HG03060 (cell line): ENCODE measurements around the gene EEIG2.

Experiments used
- ATAC-seq: cut with Tn5 transposase; IDR thresholded peaks from one replicate; pipeline ENCODE4 v1.9.1; 2021; ENCODE audit warnings: low read depth, moderate number of reproducible peaks; ENCODE audit not compliant: unreplicated experiment

The EEIG2 gene

DNA sequence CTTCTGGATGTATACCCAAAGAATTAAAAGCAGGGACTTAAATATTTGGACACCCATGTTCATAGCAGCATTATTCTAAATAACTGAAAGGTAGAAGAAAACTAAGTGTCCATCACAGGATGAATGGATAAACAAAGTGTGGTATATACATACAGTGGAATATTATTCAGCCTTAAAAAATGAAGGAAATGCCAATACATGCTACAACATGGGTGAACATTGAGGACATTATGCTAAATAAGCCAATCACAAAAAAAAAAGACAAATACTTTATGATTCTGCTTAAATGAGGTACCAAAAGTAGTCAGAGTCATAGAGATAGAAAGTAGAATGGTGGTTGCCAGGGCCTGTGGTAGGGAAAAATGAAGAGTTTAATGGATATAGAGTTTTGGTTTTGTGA, 14.1 kb downstream of the EEIG2 start:
- ATAC-seq: no peak

DNA sequence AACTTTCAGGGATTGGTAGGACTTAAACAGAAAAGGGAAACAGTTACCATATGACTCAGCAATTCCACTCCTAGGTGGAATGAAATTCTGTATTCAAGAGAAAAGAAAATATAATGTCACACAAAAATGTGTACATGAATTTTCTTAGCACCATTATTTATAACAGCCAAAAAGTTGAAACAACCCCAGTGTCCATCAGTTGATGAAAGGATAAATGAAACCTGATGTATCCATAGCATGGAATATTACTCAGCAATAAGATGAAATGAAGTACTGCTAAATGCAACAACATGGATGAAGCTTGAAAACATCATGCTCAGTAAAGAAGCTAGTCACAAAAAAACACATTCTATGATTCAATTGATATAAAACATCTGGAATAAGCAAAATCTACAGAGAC, 15.5 kb downstream of the EEIG2 start:
- no peak for ATAC-seq

DNA sequence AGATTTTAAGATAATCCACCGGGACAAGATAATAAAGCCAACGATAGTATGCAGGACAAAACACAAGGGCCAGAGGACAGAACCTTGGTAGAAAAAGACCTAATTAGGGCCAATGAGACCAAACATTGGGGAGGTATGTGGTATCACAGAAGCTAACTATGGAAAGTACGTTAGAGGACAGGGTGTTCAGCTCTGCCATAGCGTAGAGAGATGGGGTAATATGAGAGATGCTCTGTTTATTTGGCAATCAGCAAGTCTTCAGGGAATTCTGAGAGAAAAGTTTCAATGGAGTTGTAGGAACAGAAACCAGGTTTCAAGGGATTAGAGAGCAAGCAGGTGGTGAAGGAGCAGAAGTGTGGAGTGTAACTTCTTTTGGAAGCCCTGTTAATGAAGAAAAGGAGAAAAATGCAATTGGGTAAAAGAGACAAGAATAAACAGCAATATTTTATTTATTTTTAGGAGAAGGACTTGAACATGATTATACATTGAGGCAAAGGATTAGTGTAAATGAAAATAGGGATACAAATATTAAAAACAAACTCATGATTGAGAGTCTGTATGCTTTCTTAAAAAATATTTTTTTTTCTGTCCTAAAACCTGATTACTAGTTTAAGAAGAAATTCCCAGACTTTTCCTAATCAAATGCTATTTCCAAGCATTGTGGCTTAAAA, 24.0 kb downstream of the EEIG2 start:
- no peak for ATAC-seq

DNA sequence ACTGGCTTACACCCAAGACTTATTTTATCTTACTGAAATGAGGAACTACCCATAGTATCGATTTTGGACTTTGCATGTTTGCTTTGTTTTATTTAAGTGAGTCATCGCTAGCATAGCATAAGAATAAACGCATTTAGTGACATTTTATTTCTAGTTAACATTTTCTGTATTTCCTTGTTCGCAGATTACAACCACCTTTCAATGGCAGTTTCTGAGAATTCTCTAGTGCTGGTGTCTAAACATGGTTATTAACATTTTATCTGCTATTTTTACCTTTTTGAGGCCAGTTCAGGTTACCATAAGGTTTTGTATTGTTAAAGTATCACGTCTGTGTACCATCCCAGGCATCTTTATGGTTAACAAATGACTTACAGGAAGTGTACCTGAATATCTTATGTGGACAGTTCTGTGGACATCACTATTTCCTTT, 24.5 kb downstream of the EEIG2 start:
- no peak for ATAC-seq

DNA sequence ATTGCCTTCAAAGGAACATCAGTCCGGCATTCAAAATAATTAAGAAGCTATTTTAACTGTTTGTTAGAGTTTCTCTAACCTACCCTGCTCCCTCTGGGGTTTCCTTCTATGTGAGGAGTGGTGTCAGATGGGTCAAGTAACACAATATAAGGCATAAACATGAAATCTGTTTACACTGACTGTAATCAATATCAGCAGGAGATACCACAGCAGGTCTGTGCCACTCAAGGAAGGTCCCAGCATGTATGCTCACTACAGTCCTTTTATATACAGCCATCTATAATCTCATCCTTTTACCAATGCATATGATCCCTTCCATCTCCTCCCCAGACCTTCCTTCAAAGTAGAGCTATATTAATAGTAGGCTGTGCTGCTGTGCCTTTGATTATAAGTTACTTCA, 25.4 kb downstream of the EEIG2 start:
- ATAC-seq: no peak

DNA sequence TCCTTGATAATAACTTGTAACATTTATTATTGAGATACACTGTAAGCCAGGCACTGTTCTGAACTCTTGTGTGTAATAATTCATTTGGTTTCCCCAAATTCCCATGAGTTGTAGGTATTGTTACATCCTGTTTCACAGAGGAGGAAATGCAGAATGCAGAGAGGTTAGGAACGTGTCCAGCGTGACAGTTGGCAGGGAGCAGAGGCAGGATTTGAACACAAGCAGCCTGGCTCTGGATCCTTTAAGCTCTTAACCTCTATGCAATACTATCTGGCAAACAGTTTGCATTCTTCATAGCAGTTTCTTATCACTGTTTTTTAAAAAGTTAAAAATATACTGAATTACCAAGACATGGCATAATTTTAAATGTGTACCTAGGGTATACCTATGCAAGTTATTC, 30.5 kb downstream of the EEIG2 start:
- ATAC-seq: no peak

DNA sequence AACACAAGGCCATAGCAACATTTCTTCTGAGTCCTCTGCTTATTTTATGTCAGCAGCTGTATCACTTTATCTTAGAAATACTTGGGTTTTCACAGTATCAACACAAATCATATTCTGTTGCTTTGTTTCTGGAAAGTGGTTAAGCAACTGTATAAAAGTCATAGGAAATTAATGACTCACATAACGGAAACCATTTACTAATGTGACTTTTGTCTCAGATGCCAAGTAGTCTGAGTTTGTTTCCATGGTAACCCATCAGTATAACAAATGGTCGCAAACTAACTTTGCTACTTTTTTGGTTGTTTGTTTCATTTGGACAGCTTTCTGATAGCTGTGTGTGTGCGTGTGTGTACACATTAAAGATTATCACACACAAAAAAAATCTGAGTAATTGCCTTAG, 31.1 kb downstream of the EEIG2 start:
- no peak for ATAC-seq

DNA sequence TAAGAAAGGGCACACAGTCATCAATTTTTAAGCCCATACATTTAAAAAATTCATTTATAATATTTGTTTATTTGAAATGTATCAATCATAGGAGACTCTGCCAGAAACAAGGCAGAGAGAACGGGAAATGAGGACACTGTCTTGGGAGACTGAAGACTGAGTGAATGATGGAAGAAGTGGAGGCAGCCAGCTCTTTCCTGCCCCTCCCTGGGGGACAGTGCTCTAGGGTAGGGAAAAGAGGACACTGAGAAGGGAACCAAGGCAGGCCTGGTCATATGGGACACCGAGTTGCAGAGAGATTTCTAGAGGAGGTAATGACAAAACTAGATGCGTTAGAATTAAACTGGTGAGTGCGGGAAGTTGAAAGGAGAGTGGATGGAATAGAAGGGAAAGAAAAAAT, 31.6 kb downstream of the EEIG2 start:
- ATAC-seq: no peak

DNA sequence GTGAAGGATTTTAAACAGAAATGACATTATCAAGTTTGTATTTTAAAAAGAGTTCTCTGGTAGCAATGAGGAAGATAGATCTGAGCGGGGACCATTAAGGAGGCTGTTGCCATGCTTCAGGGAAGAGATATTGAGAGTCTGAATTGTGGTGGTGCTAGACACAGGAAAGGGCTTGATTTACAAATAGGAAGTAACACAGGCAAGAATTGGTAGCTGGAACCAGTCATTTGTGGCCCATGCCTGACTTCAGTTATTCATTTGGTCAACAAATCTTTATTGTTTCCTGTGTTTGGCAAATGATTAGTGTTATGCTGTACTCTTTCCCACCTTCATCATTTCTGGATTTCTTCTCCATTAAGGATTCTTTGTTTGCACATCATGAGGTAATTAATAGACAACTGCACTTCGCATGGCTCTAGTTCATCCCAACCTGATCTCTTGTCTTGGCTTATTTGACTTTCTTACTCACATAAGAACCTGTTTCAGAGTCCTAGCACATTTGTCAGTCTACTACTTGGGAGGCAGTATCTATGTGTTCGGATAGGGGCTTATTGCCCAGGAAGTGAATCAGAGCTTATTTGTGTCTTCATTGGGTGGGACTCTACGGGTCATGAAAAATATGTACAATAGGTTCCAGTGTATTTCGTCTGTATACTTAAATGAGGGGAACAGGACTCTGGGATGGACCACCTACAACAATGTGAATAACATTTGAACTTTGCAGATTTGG, 32.3 kb downstream of the EEIG2 start:
- no peak for ATAC-seq

DNA sequence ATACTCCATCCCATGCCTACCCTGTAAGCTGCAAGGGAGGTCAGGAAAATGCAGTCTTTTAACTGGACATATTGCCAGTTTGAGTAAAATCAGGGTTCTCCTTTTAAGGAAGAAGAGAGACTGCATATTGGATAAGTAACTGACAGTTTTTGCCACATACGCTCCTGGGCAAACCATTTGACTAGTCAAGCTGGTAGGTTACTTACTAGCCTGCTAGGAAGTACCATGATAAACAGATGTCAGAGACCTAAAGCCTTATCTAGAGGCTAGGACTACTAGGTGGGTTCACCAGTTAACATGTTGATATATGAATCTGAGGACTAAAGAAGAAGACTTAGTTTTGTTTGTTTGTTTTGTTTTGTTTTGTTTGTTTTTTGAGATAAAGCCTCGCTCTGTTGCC, 33.5 kb downstream of the EEIG2 start:
- no peak for ATAC-seq

DNA sequence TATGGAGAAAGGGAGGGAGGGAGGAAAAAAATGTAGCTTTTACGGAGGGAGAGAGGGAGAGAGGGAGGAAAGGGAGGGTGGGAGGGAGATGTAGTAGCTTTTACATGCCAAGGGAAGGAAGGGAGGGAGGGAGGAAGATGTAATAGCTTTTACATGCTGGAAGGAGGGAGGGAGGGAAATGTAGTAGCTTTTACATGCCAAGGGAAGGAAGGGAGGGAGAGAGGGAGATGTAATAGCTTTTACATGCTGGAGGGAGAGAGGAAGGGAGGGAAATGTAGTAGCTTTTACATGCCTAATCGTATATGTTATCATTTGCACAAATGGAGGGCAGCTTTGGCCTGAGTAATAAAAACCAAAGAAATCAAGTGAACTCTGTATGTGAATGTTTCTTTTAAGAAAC, 35.6 kb downstream of the EEIG2 start:
- ATAC-seq: no peak

DNA sequence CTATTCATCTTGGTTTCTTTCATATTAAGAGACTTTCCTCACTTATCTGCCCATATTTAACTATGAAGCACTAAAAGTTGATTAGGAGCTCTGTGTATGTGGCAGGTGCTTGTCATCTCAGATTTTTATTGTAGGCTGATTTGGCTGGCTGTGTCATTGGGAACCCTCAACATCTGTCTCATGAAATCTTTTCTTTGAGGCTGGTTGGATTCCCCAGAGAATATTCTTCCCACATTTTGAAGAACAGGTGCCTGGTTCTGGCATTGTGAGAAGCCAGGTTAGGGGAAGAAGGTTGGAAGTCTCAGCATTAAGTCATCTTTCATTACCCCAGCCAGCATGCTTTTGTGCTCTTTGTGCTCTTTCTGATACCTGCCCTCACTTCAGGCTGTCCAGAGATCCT, 37.1 kb downstream of the EEIG2 start:
- ATAC-seq: no peak

DNA sequence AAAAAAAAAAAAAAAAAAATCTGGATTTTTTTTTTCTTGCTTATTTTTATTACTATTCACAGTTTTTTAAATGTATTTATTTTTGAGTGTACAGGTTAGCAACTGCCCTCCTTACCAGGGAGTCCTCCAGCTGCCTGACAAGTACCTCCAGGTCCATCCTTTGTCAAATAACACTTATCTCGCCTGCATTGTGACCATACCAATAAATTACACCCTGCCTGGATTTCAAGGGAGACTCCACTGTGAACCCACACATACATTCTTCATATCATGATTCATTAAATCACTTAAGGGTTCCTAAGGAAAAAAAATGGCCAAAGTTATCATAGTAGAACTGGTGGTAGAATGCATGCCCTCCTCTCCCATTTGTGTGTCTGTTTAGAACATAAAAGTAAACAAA, 38.4 kb downstream of the EEIG2 start:
- ATAC-seq: no peak

DNA sequence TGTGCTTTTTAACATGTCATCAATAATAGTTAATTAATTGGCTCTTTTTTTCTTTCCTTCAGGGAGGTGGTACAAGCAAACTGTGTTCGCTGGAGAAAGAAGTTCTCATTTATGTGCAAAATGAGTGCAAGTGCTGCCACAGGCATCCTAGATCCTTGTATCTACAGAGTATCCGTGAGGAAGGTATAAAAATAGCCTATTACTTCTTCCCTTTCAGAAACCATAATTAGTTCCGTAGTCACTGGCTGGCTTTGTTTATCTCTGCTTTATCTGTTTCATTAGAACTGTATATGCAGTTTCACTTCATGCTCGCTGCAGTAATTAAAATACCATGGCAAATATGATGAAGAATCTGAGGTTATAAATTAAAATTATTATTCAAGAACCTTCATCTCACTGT, 40.6 kb downstream of the EEIG2 start:
- ATAC-seq: no peak

DNA sequence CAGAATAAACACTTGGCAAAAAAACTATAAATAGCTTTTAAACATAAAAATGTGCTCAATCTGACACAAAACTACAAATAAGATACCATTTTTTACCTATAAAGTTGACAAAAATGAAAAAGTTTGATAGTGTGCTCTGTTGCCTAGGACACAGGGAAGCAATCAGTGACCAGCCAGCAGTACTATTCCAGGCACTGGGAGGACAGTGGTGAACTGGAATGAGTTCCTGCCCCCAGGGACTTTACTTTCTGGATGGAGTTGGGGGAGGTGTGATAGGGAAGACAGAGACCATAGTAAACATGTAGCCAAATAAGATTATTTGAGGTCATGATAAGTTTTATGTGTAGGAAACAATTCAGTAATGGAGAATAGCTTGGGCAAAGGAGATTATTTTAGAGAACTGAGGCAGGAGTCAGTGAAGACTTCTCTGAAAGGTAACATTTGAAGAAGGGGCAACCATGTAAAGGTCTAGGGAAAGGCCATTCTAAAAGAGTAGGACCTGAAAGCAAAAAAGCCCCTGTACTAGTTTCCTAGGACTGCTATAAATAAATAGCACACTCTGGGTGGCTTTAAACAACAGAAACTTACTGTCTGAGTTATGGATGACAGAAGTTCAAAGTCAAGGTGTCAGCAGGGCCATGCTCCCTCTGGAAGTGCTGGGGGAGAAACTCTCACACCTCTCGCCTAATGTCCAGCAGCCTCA, 42.0 kb downstream of the EEIG2 start:
- ATAC-seq: no peak

DNA sequence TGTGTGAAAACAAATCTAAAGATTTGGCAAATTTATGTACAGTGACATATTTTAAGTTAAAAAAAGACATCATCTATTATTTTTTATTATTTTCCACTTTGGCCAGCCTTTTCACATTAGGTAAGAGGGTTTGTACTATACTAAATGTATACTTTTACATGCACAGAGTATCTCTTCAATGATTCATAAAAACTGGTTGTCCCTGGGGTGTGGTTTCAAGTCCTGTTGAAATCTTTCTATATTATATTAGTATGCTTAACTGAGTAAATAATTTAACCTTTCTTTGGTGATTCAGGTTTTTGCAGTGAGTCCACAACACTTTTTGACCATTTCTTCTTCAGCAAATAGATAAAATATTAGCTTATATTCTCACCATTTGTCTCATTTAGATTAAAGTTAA, 45.7 kb downstream of the EEIG2 start:
- ATAC-seq: no peak

DNA sequence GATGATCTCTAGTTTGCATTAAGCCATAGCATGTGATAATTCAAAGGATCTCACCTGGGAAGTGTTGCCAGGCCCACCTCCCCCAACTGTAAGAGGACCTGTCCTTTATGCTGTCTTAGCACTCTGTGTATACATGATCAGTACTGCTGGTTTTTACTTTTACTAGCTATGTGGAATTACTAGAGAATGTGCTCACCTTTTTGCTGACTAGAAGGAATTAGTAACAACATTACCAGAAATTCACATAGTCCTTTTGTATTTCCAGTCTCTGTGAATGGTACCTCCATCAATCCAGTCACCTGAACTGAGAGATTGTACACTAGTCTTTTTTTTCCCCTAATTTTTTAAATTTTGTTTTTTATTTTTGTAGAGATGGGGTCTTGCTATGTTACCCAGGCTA, 46.6 kb downstream of the EEIG2 start:
- ATAC-seq: no peak

DNA sequence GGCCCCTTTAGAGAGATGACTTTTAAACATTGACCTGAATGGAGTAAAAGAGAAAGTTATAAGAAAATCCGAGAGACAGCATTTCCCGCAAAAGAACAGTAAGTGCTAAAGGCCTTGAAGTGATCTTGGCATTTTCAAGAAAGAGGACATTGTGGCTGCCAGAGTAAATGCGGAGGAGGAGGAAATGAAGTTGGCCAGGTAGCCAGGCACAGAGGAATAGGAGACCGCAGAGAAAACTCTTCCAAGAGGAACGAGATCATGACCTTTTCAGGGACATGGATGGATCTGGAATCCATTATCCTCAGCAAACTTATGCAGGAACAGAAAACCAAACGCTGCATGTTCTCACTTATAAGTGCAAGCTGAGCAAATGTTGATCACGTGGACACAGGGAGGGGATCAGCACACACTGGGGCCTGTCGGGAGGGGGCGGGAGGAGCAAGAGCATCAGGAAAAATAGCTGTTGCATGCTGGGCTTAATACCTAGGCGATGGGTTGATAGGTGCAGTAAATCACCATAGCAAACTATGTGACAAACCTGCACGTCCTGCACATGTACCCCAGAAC, 49.7 kb downstream of the EEIG2 start:
- no peak for ATAC-seq
